ENCODE measurements around the gene APOBEC3F. TPM values are rescaled to one million over a fixed set of nuclear protein-coding genes. Genes with fewer than 3 reads are reported as not detected.
A peak's percentile ranks its signal among the peaks of the same experiment; 100 is the strongest.

The APOBEC3F gene
- total RNA-seq, 1 experiment from 2014 or later: 8.9 TPM

- no peak overlapping the region for H3K23ac ChIP-seq (ENCODE audit: insufficient read length, low read depth, low read length)
- no peaks in the 10 kb centered on the region for H3K79me1 ChIP-seq (ENCODE audit: insufficient read depth, low read depth, low read length, poor library complexity, severe bottlenecking)
- peak; percentile 78 for DNase-seq
- H3K4me1 ChIP-seq (ENCODE audit: insufficient read depth, low read length): peaks cover 4% of the 10 kb centered on the region; the same call in 1 of the 2 replicates
- no peak overlapping the region for H2BK20ac ChIP-seq (ENCODE audit: low read depth, low read length, poor library complexity, severe bottlenecking)
- H3K27me3 ChIP-seq (ENCODE audit: insufficient read depth, low read length): no peaks in the 10 kb centered on the region
- peak overlapping the region in 1 of 3 experiments; percentile 9; a peak in 1 of 7 replicates for H3K27ac Mint-ChIP-seq
- H3K27ac ChIP-seq (ENCODE audit: insufficient read length, low read depth, low read length): no peak overlapping the region
- no peak overlapping the region for H2BK120ac ChIP-seq (ENCODE audit: low read depth, low read length, poor library complexity, severe bottlenecking)
- no peaks in the 10 kb centered on the region for H3K36me3 Mint-ChIP-seq (ENCODE audit: insufficient read depth in 1 of 3, low read depth in 3 of 3)
- no peak overlapping the region for H2BK12ac ChIP-seq (ENCODE audit: insufficient read length, low read depth, low read length)
- H3K18ac ChIP-seq (ENCODE audit: insufficient read length, low read depth, low read length): peak overlapping the region; percentile 52
- no peak overlapping the region; the same call in 1 of the 2 replicates for H3K14ac ChIP-seq (ENCODE audit: insufficient read depth, low read length)
- peaks cover 2% of the 10 kb centered on the region for H4K20me1 ChIP-seq (ENCODE audit: control insufficient read depth, insufficient read depth, insufficient read length)
- H2BK15ac ChIP-seq (ENCODE audit: low read depth, low read length): peak overlapping the region; percentile 0; the same call in 1 of the 2 replicates
- no peak overlapping the region; the same call in 1 of the 2 replicates for H3K4ac ChIP-seq (ENCODE audit: low read depth, low read length)
- H3K4me2 ChIP-seq (ENCODE audit: insufficient read depth, insufficient read length, low read length): no peak overlapping the region
- no peak overlapping the region for H2AFZ ChIP-seq (ENCODE audit: low read length)
- H2AK5ac ChIP-seq (ENCODE audit: insufficient read length, low read length): no peak overlapping the region
- H3K9ac ChIP-seq (ENCODE audit: extremely low read depth, insufficient read length, low read length): no peak overlapping the region
- no peak for TF ChIP-seq CTCF (conservative IDR thresholded peaks at IDR 0.05)
- H3K4me1 Mint-ChIP-seq: peaks cover 7 to 23% of the 10 kb centered on the region in 2 experiments
- H4K8ac ChIP-seq (replicated peaks; ENCODE audit: insufficient read length, low read depth, low read length): no peak overlapping the region
- no peaks in the 10 kb centered on the region for H3K23me2 ChIP-seq (ENCODE audit: insufficient read length, low read depth, low read length, poor library complexity, severe bottlenecking)
- 0 out of 2 replicates have a peak, but pooled peaks cover 2% of the 10 kb centered on the region for H3K79me2 ChIP-seq (ENCODE audit: insufficient read depth, low read length)
- peaks cover 13% of the 10 kb centered on the region for H3K27me3 Mint-ChIP-seq (ENCODE audit: low read depth)
- peak overlapping the region in 1 of 2 experiments; percentile 60; a peak in 3 of 5 replicates for H3K4me3 Mint-ChIP-seq
- no peak overlapping the region for H4K91ac ChIP-seq (ENCODE audit: insufficient read length, low read depth, low read length)
- no peaks in the 10 kb centered on the region; a peak in 1 of 5 replicates for H3K9me3 Mint-ChIP-seq
- H2BK5ac ChIP-seq (ENCODE audit: insufficient read length, low read length): no peak overlapping the region
- no peaks in the 10 kb centered on the region for H3K9me3 ChIP-seq (ENCODE audit: control insufficient read depth, low read depth, low read length)
- H4K5ac ChIP-seq (ENCODE audit: insufficient read length, low read depth, low read length): no peak overlapping the region
- no peak overlapping the region for H3T11ph ChIP-seq (ENCODE audit: low read length)
- WGBS (ENCODE audit: extremely low coverage, insufficient read length, low lambda C conversion rate): 100% methylated on average over 4 of the region's 18 CpGs
- no peak overlapping the region for H3K56ac ChIP-seq (ENCODE audit: insufficient read length, low read depth, low read length)
These were observed 47.4 kb downstream of the APOBEC3F start for GRCh38 chr22:39087881-39088684.

All from H9 (cell line).